Ovary (tissue), 9 donors: ENCODE data around the gene SLC12A1. TPM values are rescaled to one million over a fixed set of nuclear protein-coding genes. Genes with fewer than 3 reads are reported as not detected.

Source experiments
- DNase-seq, 5 donors: peaks; one replicate each; pipeline ENCODE4 v3.0.0-alpha.2; 2019 to 2020
- H3K27ac ChIP-seq, 2 donors: fragments of 200-600 bp; one replicate each; pipeline versions ENCODE4 v1.5.1 to v1.8.0; 2019 to 2022
- H3K27me3 ChIP-seq: fragments of 200-600 bp; one replicate; pipeline ENCODE4 v1.8.0; 2022
- H3K36me3 ChIP-seq: fragments of 200-600 bp; sonication (generic); one replicate; pipeline ENCODE4 v1.5.1; 2019
- H3K4me1 ChIP-seq: one replicate; pipeline ENCODE4 v1.8.1; 2013; ENCODE audit warnings: mild to moderate bottlenecking, moderate library complexity; ENCODE audit not compliant: insufficient read depth
- H3K4me3 ChIP-seq: fragments of 200-600 bp; sonication (generic); one replicate; pipeline ENCODE4 v1.5.1; 2017
- H3K9me3 ChIP-seq, 2 donors: fragments of 200-600 bp in 1 of 2; sonication (generic) in 1 of 2; one replicate each; pipeline versions ENCODE4 v1.5.1 to v1.8.1; 2013 to 2019; ENCODE audit warnings: mild to moderate bottlenecking in 1 of 2, moderate library complexity in 1 of 2
- CTCF ChIP-seq, 3 donors: fragments of 450-650 bp in 2 of 3; fragments of 200-600 bp in 1 of 3; IDR thresholded peaks; one replicate each; pipeline versions ENCODE4 v1.5.1 to v1.8.0; 2016 to 2022; ENCODE audit warnings: antibody characterized with exemption in 3 of 3, mild to moderate bottlenecking in 1 of 3
- EP300 ChIP-seq: sonication (generic); formaldehyde crosslinking; IDR thresholded peaks from one replicate; pipeline ENCODE4 v1.6.1; 2017; ENCODE audit warnings: antibody characterized with exemption
- POLR2A ChIP-seq: fragments of 450-650 bp; IDR thresholded peaks from one replicate; pipeline ENCODE4 v1.6.1; 2017; ENCODE audit warnings: antibody characterized with exemption, mild to moderate bottlenecking, moderate library complexity
- WGBS, 3 donors: extraction: QIAGEN DNeasy Blood & Tissue Kit in 1 of 3; methylation state at CpG; one replicate each; pipeline versions ENCODE4 v1.1.5 to v1.1.7; 2013 to 2017; 5-methylcytosine and 5-hydroxymethylcytosine counted together
- intact Hi-C, 4 donors: fragments of 100-400 bp; cut with DNase I; formaldehyde crosslinking; loops; one replicate each; pipeline versions ENCODE4 v1.11.0 to v1.15.1; 2022 to 2023
- polyA plus RNA-seq, 2 donors: library from polyadenylated mRNA; stranded (reverse); fragments of 200-250 nt in 1 of 2; fragments of 350-450 nt in 1 of 2; fragmentation: Illumina TruSeq in 1 of 2; extraction: RNeasy Lipid Tissue Mini Kit (QIAGEN cat#74804) in 1 of 2; gene quantifications; one replicate each; pipeline ENCODE4 v1.2.3, GENCODE V29; 2013 to 2014
- total RNA-seq, 7 donors: library from RNA; depleted of rRNA in 2 of 7; stranded (reverse); fragments of >200 nt in 2 of 7; fragmentation: NEBNext Ultra II Directional in 3 of 7; extraction: Animal tissue kit (Norgen Biotek cat#: 25700) in 3 of 7; gene quantifications; one replicate each; pipeline versions ENCODE4 v1.1.0 to v1.2.4, GENCODE V29; 2016 to 2023
- donor health status: DM: no; HTN: no; CAD: no; lungs with moderate emphysema.
- donor health status: DM: no; HTN: no; CAD: no.
- donor health status: Bipolar disorder and iron deficiency.
- donor health status: DM: yes; HTN: yes; CAD: no.
- donor health status: DM: no; HTN: no; CAD: no.
- donor health status: DM: yes; HTN: yes; CAD: no.

Gene SLC12A1
- total and polyA plus RNA-seq, 9 donors, result not detected

GRCh38 chr15:48178648-48178931, 27.5 kb upstream of the SLC12A1 start:
- H3K27me3 ChIP-seq, result no peaks in the 10 kb centered on the region
- no peak for TF ChIP-seq CTCF (IDR thresholded peaks at IDR 0.05)
- TF ChIP-seq POLR2A, result no peak
- no peak for TF ChIP-seq EP300
- no peaks in the 10 kb centered on the region for H3K36me3 ChIP-seq

GRCh38 chr15:48182749-48183148, 23.4 kb upstream of the SLC12A1 start:
- TF ChIP-seq EP300 (no peak), CTCF (IDR thresholded peaks at IDR 0.05) (no peak), POLR2A (no peak)
- 47 to 58% (median 51%) methylated on average over 2 of the region's 2 CpGs for WGBS, 3 donors

More at GRCh38 chr15:48178648-48178931, 27.5 kb upstream of the SLC12A1 start:
- Histone ChIP-seq H3K4me3 (no peak overlapping the region), H3K27ac (no peak overlapping the region), H3K9me3 (no peaks in the 10 kb centered on the region), H3K4me1 (peaks cover 3% of the 10 kb centered on the region)
- 63 to 76% (median 72%) methylated on average over 1 of the region's 1 CpG for WGBS, 3 donors
- DNase-seq, result no peak
- intact Hi-C loops, result no loop called here

GRCh38 chr15:48185529-48185928, 20.6 kb upstream of the SLC12A1 start:
- WGBS, 3 donors, result 76 to 88% (median 80%) methylated on average over 3 of the region's 3 CpGs
- TF ChIP-seq EP300 (no peak), POLR2A (no peak), CTCF (IDR thresholded peaks at IDR 0.05) (no peak)
- H3K4me1 ChIP-seq, result no peaks in the 10 kb centered on the region

More at GRCh38 chr15:48182749-48183148, 23.4 kb upstream of the SLC12A1 start:
- no peak overlapping the region for H3K4me3 ChIP-seq
- no peak overlapping the region for H3K27ac ChIP-seq
- no peaks in the 10 kb centered on the region for H3K27me3 ChIP-seq
- no peaks in the 10 kb centered on the region for H3K36me3 ChIP-seq
- no peak for DNase-seq
- intact Hi-C loops, result no loop called here
- peaks cover 3% of the 10 kb centered on the region for H3K4me1 ChIP-seq
- H3K9me3 ChIP-seq, result no peaks in the 10 kb centered on the region

GRCh38 chr15:48186271-48186670, 19.8 kb upstream of the SLC12A1 start:
- no peaks in the 10 kb centered on the region for H3K4me1 ChIP-seq
- intact Hi-C loops, result no loop called here
- H3K36me3 ChIP-seq, result no peaks in the 10 kb centered on the region
- TF ChIP-seq POLR2A (no peak), EP300 (no peak), CTCF (IDR thresholded peaks at IDR 0.05) (no peak)
- no peak for DNase-seq
- H3K27me3 ChIP-seq, result no peaks in the 10 kb centered on the region
- no peak overlapping the region for H3K27ac ChIP-seq
- no peak overlapping the region for H3K4me3 ChIP-seq
- no peaks in the 10 kb centered on the region for H3K9me3 ChIP-seq
- WGBS, 3 donors, result 87 to 94% (median 93%) methylated on average over 3 of the region's 3 CpGs

More at GRCh38 chr15:48185529-48185928, 20.6 kb upstream of the SLC12A1 start:
- no peak for DNase-seq
- intact Hi-C loops, result no loop called here
- Histone ChIP-seq H3K27me3 (no peaks in the 10 kb centered on the region), H3K36me3 (no peaks in the 10 kb centered on the region), H3K4me3 (no peak overlapping the region), H3K9me3 (no peaks in the 10 kb centered on the region), H3K27ac (no peak overlapping the region)
